Astrocyte of the cerebellum (primary cell): ENCODE data around the gene TMEM154.

ENCODE experiments used
- DNase-seq: peaks from one replicate; pipeline ENCODE4 v3.0.0-alpha.2; 2011; ENCODE audit warnings: low read depth
- H3K4me3 ChIP-seq: 2 replicates; pipeline ENCODE4 v1.5.1; 2011; ENCODE audit warnings: mild to moderate bottlenecking, low read depth, low read length, moderate library complexity
- CTCF ChIP-seq: IDR thresholded peaks from 2 replicates; pipeline ENCODE4 v1.5.1; 2012; ENCODE audit warnings: low read length, low read depth, moderate library complexity, mild to moderate bottlenecking; ENCODE audit errors: missing control alignments
- in situ Hi-C: cut with HindIII; loops from 2 replicates; pipeline ENCODE4 v1.10.0; 2017; ENCODE audit warnings: low sequenced_read_pairs

The TMEM154 gene

GRCh38 chr4:152679414-152680281 lies at the start of gene TMEM154:
TSS of gene TMEM154 (minus strand) at chr4:152679997. CDS start at chr4:152679933, 64 bp downstream.
- peak within 1 kb of the TSS; percentile 49 for H3K4me3 ChIP-seq
- in situ Hi-C loops = no loop called here
- no peak for TF ChIP-seq CTCF
- DNase-seq = peak; percentile 36

GRCh38 chr4:152729466-152729865 lies 49.7 kb upstream of the TMEM154 start:
- no peak for DNase-seq
- in situ Hi-C loops = no loop called here
- no peak for TF ChIP-seq CTCF
- no peak overlapping the region for H3K4me3 ChIP-seq

- no peak for DNase-seq
- in situ Hi-C loops = no loop called here
- no peak for TF ChIP-seq CTCF
- H3K4me3 ChIP-seq = no peak overlapping the region
Measured at GRCh38 chr4:152728343-152728742, 48.5 kb upstream of the TMEM154 start.

GRCh38 chr4:152727784-152728183 lies 48.0 kb upstream of the TMEM154 start:
- DNase-seq = no peak
- in situ Hi-C loops = no loop called here
- no peak for TF ChIP-seq CTCF
- H3K4me3 ChIP-seq = no peak overlapping the region

- in situ Hi-C loops = no loop called here
- DNase-seq = no peak
- TF ChIP-seq CTCF = no peak
- no peak overlapping the region for H3K4me3 ChIP-seq
Measured at GRCh38 chr4:152724494-152724893, 44.7 kb upstream of the TMEM154 start.

GRCh38 chr4:152723236-152723635 lies 43.4 kb upstream of the TMEM154 start:
- H3K4me3 ChIP-seq = no peak overlapping the region
- in situ Hi-C loops = no loop called here
- DNase-seq = no peak
- TF ChIP-seq CTCF = no peak
